Measurements from ENCODE around the gene GPANK1. TPM values are rescaled to one million over a fixed set of nuclear protein-coding genes. Genes with fewer than 3 reads are reported as not detected.

GPANK1 gene
- total and polyA plus RNA-seq, 10 of the 15 experiments (the other 5 are each of a cell fraction or from before 2014, with no cell fraction given): 11.7 to 36.3 (median 17.5) TPM

DNA sequence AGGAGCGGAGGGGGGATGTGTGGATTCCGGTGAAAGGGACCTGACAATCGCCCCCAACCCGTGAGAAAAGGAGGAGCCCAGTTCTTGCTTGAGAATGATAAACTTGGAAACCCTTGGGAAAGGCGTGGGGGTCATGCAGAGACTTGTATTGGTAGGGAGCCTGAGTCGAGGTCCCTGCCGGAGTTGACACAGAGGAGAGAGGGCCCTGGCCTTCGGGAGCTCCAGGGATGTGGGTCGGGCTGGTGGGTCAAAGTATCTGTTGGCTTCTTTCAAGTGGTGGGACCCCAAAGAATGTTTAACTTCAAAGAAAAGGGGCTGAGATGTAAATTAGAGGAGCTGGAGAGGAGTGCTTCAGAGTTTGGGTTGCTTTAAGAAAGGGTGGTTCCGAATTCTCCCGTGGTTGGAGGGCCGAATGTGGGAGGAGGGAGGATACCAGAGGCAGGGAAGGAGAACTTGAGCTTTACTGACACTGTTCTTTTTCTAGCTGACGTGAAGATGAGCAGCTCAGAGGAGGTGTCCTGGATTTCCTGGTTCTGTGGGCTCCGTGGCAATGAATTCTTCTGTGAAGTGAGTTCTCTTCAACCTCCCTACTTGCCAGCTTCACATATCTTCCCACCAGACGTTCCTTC, 1.7 kb upstream of the GPANK1 start:
- in situ Hi-C loops (cut with MboI): no loop called here
- FAIRE-seq (peak; percentile 52), DNase-seq (ENCODE audit: low read depth, low spot score) (no peak), ATAC-seq (no peak)
- CTCF ChIA-PET: interaction anchor here (0.9 to 1.6 kb wide), 2 partner anchors 68 to 165 kb away, joined by 3 to 9 read pairs; no protein-coding TSS in a partner anchor
- no TSS peak for BruUV-seq (replicated peaks)
- POLR2A ChIA-PET: interaction anchor here (0.5 to 1.4 kb wide), 7 partner anchors 8 to 305 kb away, joined by 3 to 7 read pairs (median 4); partner anchors contain the start of genes BAG6 and DXO
- H3K36me3 ChIP-seq (ENCODE audit: control insufficient read depth in 2 of 2, insufficient read depth in 2 of 2, low read length in 1 of 2): peaks cover 18 to 39% of the 10 kb centered on the region in 2 experiments
- peaks cover 32% of the 10 kb centered on the region for H3K4me1 ChIP-seq (ENCODE audit: control insufficient read depth, insufficient read depth, low read length)
- H3K4me3 ChIP-seq: peak overlapping the region; percentile 93
- H3K4me2 ChIP-seq (ENCODE audit: control insufficient read depth, insufficient read depth): peak overlapping the region; percentile 95
- RAD21 ChIA-PET (ENCODE audit: unreplicated experiment): interaction anchor here (1.6 kb wide), 1 partner anchor 13 kb away, joined by 3 read pairs; no protein-coding TSS in a partner anchor
- no peaks in the 10 kb centered on the region for H3K9me3 ChIP-seq (replicated peaks; ENCODE audit: control insufficient read depth, insufficient read depth, low read length)
- H3K27me3 ChIP-seq (replicated peaks in 1 of 2; ENCODE audit: control insufficient read depth in 2 of 2, insufficient read depth in 2 of 2, low read length in 1 of 2): no peaks in the 10 kb centered on the region
- SMC1A ChIA-PET (ENCODE audit: uncharacterized antibody, unreplicated experiment): interaction anchor here (0.7 to 1.1 kb wide), 3 partner anchors 10 to 44 kb away, joined by 3 read pairs; no protein-coding TSS in a partner anchor
- peak overlapping the region; percentile 77; the same call in 1 of the 2 replicates for H2AFZ ChIP-seq (ENCODE audit: control insufficient read depth, low read depth, low read length)
- 2% methylated on average over 15 of the region's 15 CpGs for WGBS (ENCODE audit: insufficient coverage, insufficient replicate concordance, low lambda C conversion rate, missing lambda C conversion rate)
- peak overlapping the region; percentile 97 for H3K9ac ChIP-seq (ENCODE audit: control insufficient read depth, insufficient read depth, low read length)
- intact Hi-C loops (cut with micrococcal nuclease; ENCODE audit: unreplicated experiment): loop anchor here (5.0 kb wide), 2 partner anchors 71 to 166 kb away; partner anchors contain the start of gene CLIC1
- no peaks in the 10 kb centered on the region for H4K20me1 ChIP-seq (ENCODE audit: control insufficient read depth, insufficient read depth)
- peak overlapping the region; percentile 94 for H3K27ac ChIP-seq (ENCODE audit: control insufficient read depth, insufficient read depth)
- H3K79me2 ChIP-seq (ENCODE audit: control insufficient read depth, insufficient read depth, low read length): peaks cover 51% of the 10 kb centered on the region
- TF ChIP-seq ATF2 (IDR thresholded peaks at IDR 0.05; ENCODE audit: low read length): no peak
- TF ChIP-seq TCF12 (IDR thresholded peaks at IDR 0.05; ENCODE audit: low read depth, low read length): no peak
- no peak for TF ChIP-seq DPF2 (IDR thresholded peaks at IDR 0.05)
- TF ChIP-seq GATAD2B (conservative IDR thresholded peaks at IDR 0.05; ENCODE audit: low read depth): peak; percentile 13; the same call in 1 of the 2 replicates
- TF ChIP-seq CEBPB (IDR thresholded peaks at IDR 0.05; ENCODE audit: borderline replicate concordance in 1 of 2, low read depth in 2 of 2, low read length in 2 of 2): no peak
- TF ChIP-seq IKZF2 (IDR thresholded peaks at IDR 0.05): 0 out of 4 replicates have a peak, but pooled peaks have one; percentile 16 to 25
- TF ChIP-seq, protein P1, sequence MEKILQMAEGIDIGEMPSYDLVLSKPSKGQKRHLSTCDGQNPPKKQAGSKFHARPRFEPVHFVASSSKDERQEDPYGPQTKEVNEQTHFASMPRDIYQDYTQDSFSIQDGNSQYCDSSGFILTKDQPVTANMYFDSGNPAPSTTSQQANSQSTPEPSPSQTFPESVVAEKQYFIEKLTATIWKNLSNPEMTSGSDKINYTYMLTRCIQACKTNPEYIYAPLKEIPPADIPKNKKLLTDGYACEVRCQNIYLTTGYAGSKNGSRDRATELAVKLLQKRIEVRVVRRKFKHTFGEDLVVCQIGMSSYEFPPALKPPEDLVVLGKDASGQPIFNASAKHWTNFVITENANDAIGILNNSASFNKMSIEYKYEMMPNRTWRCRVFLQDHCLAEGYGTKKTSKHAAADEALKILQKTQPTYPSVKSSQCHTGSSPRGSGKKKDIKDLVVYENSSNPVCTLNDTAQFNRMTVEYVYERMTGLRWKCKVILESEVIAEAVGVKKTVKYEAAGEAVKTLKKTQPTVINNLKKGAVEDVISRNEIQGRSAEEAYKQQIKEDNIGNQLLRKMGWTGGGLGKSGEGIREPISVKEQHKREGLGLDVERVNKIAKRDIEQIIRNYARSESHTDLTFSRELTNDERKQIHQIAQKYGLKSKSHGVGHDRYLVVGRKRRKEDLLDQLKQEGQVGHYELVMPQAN (conservative IDR thresholded peaks at IDR 0.05): 0 out of 2 replicates have a peak, but pooled peaks have one; percentile 37
- TF ChIP-seq, protein P2, sequence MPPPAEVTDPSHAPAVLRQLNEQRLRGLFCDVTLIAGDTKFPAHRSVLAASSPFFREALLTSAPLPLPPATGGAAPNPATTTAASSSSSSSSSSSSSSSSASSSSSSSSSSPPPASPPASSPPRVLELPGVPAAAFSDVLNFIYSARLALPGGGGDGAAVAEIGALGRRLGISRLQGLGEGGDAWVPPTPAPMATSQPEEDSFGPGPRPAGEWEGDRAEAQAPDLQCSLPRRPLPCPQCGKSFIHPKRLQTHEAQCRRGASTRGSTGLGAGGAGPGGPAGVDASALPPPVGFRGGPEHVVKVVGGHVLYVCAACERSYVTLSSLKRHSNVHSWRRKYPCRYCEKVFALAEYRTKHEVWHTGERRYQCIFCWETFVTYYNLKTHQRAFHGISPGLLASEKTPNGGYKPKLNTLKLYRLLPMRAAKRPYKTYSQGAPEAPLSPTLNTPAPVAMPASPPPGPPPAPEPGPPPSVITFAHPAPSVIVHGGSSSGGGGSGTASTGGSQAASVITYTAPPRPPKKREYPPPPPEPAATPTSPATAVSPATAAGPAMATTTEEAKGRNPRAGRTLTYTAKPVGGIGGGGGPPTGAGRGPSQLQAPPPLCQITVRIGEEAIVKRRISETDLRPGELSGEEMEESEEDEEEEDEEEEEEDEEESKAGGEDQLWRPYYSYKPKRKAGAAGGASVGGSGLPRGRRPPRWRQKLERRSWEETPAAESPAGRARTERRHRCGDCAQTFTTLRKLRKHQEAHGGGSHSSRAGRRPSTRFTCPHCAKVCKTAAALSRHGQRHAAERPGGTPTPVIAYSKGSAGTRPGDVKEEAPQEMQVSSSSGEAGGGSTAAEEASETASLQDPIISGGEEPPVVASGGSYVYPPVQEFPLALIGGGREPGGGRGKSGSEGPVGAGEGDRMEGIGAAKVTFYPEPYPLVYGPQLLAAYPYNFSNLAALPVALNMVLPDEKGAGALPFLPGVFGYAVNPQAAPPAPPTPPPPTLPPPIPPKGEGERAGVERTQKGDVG (CRISPR knock-in tag; IDR thresholded peaks at IDR 0.05): no peak
- TF ChIP-seq TBL1XR1 (IDR thresholded peaks at IDR 0.05; ENCODE audit: low read depth, low read length): no peak
- TF ChIP-seq, protein P3, sequence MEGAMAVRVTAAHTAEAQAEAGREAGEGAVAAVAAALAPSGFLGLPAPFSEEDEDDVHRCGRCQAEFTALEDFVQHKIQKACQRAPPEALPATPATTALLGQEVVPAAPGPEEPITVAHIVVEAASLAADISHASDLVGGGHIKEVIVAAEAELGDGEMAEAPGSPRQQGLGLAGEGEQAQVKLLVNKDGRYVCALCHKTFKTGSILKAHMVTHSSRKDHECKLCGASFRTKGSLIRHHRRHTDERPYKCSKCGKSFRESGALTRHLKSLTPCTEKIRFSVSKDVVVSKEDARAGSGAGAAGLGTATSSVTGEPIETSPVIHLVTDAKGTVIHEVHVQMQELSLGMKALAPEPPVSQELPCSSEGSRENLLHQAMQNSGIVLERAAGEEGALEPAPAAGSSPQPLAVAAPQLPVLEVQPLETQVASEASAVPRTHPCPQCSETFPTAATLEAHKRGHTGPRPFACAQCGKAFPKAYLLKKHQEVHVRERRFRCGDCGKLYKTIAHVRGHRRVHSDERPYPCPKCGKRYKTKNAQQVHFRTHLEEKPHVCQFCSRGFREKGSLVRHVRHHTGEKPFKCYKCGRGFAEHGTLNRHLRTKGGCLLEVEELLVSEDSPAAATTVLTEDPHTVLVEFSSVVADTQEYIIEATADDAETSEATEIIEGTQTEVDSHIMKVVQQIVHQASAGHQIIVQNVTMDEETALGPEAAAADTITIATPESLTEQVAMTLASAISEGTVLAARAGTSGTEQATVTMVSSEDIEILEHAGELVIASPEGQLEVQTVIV (IDR thresholded peaks at IDR 0.05; ENCODE audit: borderline replicate concordance, partially characterized antibody): no peak
- no peak for TF ChIP-seq KLF5 (IDR thresholded peaks at IDR 0.05; ENCODE audit: partially characterized antibody)

All from GM12878 (cell line).